ENCODE data around the gene C1QL1.

C1QL1 gene

DNA sequence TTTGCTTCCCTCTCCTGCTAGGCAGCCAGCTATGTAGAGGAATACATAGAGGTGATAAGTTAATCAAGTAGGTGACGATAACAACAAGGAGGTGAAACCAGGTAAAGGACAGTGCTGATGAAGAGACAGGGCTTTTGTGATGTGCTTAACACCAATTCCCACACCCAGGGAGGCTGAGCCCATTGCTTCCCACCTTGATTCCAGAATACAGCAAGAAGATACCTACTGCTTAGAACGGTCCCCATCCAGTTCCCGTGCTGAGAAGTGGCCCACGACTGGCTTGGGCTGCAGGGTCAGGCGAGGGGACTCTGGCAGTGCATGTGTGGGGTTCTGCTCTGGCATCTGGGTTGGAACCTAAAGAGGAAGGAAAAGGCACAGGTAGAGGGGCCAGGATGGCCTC is 36.7 kb downstream of the C1QL1 start:
- TF ChIP-seq, protein P1, sequence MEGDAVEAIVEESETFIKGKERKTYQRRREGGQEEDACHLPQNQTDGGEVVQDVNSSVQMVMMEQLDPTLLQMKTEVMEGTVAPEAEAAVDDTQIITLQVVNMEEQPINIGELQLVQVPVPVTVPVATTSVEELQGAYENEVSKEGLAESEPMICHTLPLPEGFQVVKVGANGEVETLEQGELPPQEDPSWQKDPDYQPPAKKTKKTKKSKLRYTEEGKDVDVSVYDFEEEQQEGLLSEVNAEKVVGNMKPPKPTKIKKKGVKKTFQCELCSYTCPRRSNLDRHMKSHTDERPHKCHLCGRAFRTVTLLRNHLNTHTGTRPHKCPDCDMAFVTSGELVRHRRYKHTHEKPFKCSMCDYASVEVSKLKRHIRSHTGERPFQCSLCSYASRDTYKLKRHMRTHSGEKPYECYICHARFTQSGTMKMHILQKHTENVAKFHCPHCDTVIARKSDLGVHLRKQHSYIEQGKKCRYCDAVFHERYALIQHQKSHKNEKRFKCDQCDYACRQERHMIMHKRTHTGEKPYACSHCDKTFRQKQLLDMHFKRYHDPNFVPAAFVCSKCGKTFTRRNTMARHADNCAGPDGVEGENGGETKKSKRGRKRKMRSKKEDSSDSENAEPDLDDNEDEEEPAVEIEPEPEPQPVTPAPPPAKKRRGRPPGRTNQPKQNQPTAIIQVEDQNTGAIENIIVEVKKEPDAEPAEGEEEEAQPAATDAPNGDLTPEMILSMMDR (IDR thresholded peaks at IDR 0.05; ENCODE audit: insufficient read depth, low read depth, low read length, missing control alignments), result no peak
- DNase-seq (ENCODE audit: low read depth), result no peak
- no peak overlapping the region for H3K4me3 ChIP-seq (ENCODE audit: low read length)

DNA sequence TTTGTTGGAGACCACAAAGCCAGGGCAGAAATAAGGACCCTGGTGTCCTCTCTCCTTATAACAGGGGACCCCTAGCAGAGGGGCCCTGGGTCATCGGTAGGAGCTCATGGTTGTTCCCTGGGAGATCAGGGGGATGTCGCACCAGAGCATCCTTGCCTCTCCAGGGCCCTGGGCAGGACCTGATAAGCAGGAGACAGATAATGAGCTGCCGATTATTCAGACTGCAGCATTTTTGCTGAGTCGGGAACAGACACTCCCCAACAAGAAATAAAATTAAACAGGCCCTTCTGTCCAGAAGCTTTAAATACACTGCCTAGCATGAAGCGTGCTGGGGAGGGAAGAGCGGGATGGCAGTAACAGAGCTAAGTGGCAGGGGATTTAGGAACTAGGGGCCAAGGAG is 37.4 kb downstream of the C1QL1 start:
- TF ChIP-seq, protein P1 (IDR thresholded peaks at IDR 0.05; ENCODE audit: insufficient read depth, low read depth, low read length, missing control alignments), result no peak
- no peak for DNase-seq (ENCODE audit: low read depth)
- no peak overlapping the region for H3K4me3 ChIP-seq (ENCODE audit: low read length)

DNA sequence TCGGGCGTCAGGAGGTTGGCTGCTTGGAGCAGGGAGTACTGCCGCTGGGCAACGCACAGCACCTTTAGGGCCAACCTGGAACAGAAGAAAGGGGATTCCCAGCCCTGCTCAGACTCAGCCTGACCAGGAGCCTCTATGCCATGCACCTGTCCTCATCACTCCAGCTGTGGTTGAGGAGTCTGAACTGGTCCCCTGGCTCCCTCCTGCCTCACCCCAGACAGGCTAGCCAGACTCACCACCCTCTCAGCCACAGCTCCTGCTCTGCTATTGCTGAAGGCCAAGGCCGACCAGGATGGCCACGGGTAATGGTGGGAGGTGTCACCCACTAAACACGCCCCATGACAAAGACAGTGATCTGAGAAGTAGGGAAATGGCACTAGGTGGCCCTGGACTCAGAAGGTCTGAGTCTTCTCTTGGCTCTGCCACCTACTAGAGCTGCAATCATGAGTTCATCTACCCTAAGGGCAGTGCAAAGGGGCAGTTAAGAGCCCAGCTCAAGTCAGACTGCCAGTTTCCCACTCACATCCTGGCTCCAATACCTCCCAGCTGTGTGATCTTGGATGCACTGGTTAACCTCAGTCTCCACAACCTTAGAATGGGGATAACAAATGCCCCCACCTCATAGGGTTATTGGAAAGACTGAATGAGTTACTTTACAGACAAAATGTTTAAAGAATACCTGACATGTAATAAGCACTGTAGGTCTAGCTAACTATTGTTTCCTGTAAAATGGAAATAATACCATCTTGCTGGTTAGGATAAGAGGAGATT is 39.0 kb downstream of the C1QL1 start:
- TF ChIP-seq, protein P1 (IDR thresholded peaks at IDR 0.05; ENCODE audit: insufficient read depth, low read depth, low read length, missing control alignments), result no peak
- no peak for DNase-seq (ENCODE audit: low read depth)
- H3K4me3 ChIP-seq (ENCODE audit: low read length), result no peak overlapping the region

DNA sequence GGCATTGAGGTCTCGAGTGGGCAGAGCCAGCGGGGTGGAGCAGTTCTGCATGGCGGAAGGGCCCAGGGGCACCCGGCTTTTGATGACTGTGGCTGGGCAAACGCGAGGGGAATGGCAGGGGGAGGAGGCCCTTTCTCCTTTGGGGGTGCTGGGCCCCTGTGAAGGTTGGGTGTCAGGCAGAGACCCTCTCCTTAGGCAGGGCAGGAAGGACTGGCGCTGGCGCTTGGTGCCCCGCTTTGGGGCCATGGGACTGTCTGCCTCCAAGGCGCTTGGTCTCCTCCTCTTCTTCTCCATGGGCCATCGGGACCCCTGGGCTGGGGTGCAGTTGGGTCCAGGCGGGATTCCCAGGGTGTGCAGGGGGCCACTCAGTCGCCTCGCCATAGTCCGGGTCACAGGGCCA is 40.0 kb downstream of the C1QL1 start:
- TF ChIP-seq, protein P1 (IDR thresholded peaks at IDR 0.05; ENCODE audit: insufficient read depth, low read depth, low read length, missing control alignments), result no peak
- DNase-seq (ENCODE audit: low read depth), result no peak
- H3K4me3 ChIP-seq (ENCODE audit: low read length), result no peak overlapping the region

DNA sequence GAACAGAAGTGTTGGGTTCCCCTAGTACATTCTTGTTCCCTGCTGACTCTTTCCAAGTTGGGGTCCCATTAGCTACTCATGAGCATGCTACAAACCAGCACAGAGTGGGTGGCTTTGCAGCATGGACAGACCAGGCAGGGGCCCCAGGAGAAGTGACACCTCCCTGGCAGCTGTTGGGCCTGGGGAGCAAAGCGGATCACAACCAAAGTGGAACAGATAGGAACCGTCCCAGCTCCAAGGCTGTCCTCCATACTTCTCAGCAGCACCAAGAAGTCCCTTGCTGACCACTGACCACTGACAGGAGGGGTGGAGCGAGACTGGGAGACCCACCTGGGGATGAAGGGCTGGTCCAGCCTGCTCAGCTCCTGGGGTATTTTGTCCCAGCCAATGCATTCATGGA is 40.4 kb downstream of the C1QL1 start:
- no peak for DNase-seq (ENCODE audit: low read depth)
- TF ChIP-seq, protein P1 (IDR thresholded peaks at IDR 0.05; ENCODE audit: insufficient read depth, low read depth, low read length, missing control alignments), result no peak
- no peak overlapping the region for H3K4me3 ChIP-seq (ENCODE audit: low read length)

DNA sequence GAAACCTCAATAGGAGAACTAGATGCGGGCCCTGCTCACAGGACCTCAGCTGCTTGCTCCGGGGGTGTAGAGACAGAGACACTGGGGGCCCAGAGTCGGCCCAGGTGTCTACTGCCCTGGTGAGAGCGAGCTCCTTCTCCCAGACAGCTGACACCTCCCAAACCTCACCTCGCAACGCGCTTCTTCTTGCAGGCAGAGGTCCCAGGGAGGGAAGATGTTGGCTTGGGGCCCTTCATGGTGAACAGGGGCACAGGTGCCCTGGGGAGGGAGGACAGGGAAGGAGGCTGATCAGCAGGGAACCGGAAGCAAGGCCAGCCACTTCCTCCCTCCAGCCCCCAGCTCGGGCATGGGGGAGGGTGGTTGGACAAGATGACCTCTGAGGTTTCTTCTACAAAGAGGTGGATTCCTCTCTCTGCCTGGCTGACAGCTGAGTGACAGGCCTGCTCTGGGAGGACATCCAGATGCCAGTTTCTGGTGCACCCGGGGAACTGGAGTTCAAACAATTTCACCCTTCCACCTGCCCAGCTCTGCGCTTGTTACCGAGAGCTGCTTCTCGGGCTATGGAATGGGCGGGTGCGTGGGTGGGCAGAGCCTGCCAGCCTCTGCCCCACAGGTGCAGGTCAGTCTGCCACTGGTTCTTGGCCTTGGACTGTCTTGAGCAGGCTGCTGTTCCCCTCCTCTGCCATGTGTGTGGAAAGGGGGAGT is 41.1 kb downstream of the C1QL1 start:
- DNase-seq (ENCODE audit: low read depth), result no peak
- no peak overlapping the region for H3K4me3 ChIP-seq (ENCODE audit: low read length)
- TF ChIP-seq, protein P1 (IDR thresholded peaks at IDR 0.05; ENCODE audit: insufficient read depth, low read depth, low read length, missing control alignments), result no peak

Measured in epithelial cell of esophagus (primary cell).